Activated CD4-positive, alpha-beta T cell treated with anti-CD3 and anti-CD28 coated beads, Interleukin-2, amount 50 U/mL, for 1 hour (primary cell): ENCODE data around the gene FRMD5.

Experiments used
- DNase-seq: peaks from one replicate; pipeline ENCODE4 v3.0.0-alpha.2; 2020

Gene FRMD5

DNA sequence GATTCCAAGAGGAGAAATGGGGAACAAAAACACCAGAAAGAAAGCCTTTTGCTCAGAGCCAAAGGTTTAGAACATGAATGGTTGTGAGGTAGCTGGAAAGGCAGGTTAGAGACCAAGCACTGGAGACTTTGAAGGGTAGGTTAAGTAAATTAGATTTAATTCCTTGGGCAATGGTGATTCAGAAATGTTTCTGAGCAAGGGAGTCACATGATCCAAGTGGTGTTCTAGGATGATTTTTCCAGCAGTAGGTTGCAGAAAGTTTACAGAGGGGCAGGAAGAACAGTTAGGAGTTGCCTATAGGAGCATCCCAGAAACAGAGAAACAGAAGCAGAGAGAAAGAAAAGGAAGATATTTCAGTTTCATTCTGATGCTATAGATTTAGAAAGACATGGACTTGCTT, 228.4 kb downstream of the FRMD5 start:
- no peak for DNase-seq

DNA sequence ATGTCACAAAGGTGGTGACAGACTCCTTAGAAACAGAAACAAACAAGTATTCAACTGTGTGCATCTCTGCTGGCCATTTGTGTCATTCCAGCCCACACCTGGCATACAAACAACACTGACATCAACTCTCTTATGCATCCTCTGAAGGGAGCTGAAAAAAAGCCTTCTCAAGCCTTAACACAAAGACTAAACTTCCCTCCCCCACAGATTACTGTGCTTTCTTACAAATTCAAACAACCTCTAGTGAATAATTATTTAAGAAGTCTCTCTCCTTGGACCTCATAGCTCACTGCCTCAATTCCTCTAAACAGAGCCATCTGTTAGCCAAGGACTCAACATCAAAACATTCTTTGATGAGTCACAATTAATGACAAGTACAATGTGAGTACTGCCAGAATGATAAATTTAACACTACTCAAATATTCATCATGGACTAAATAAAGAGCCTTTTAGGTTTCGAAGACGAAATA, 236.2 kb downstream of the FRMD5 start:
- DNase-seq, result no peak

GRCh38 chr15:43957724-43958123, 237.3 kb downstream of the FRMD5 start:
- no peak for DNase-seq

DNA sequence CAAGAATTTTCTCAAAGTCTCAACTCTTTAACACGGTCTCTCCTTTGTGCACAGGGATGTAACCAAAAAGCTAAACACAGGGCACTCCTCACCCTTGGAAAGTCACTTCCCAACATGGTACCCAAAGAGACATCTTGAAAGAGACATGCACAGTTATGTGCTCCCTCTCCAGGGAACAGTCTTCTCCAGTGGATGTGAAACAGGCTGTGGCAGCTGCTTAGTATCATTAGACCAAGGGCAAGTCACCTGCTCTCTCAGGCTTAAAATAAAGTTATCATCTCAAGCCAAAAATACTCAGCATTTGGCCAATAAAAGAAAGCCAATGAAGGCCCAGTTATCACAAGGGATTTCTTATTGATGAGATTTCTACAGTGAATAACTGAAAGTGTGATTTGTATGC, 239.9 kb downstream of the FRMD5 start:
- no peak for DNase-seq

GRCh38 chr15:43954181-43954621, 240.9 kb downstream of the FRMD5 start:
- no peak for DNase-seq

DNA sequence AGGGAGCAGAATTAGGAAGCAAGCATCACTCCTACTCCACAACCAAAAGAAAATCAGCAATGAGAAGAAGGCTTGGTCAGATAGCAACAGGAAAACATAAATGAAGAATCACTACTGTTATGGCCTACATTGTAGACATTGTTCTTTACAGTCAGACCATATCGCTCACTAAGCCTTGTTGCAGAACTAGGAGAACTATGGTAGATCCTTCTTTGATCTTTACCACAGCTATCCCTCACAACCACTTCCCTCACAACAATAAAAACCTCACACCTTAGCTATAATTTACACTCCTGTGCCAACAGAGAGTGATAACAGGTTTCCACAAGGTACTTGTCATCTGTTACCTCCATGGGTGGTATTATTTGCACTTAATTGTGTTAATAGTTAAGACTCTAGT, 241.7 kb downstream of the FRMD5 start:
- no peak for DNase-seq

DNA sequence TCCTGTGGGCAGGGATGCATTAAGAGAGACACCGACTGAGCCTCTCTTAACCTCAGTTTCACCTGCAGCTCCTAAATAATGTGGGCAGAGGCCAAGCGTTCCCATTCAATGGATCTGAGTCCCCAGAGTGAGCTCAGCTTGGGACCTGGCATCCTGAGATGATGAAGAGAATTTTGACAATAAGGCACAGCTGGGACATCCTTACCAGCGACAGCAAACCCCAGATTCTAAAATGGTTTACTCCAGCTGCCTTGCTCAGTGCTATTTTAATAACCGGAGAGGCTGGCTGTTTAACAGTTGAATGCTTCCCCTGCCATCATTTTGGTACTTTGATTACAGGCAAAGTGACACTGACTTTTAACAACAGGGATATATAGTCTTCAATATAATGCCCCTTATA, 244.5 kb downstream of the FRMD5 start:
- DNase-seq, result no peak

- DNase-seq, result no peak
Measured at GRCh38 chr15:43948691-43949325, 246.3 kb downstream of the FRMD5 start.

GRCh38 chr15:43943511-43943910, 251.6 kb downstream of the FRMD5 start:
- DNase-seq, result no peak

DNA sequence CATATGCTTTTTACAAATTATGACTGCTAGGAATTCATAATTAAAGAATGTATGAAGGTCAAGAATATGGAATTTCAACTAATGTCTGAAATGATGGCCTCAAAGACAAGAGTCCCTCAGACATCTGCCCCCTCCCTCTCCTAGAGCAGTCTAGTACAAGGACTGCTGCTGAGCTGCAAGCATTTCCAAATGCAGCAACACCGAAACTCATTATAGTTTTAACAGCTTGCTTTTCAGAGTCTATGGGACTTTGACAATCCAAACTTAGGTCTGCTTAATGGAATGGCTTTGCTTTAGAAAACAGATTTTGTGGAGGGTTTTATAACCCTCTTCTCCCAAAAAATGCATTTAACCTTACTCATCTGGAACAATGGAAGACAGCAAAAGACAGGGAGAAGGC, 252.9 kb downstream of the FRMD5 start:
- DNase-seq, result no peak

GRCh38 chr15:43941555-43941954, 253.5 kb downstream of the FRMD5 start:
- DNase-seq, result no peak

GRCh38 chr15:43941071-43941470, 254.0 kb downstream of the FRMD5 start:
- no peak for DNase-seq

GRCh38 chr15:43939070-43939469, 256.0 kb downstream of the FRMD5 start:
- no peak for DNase-seq

DNA sequence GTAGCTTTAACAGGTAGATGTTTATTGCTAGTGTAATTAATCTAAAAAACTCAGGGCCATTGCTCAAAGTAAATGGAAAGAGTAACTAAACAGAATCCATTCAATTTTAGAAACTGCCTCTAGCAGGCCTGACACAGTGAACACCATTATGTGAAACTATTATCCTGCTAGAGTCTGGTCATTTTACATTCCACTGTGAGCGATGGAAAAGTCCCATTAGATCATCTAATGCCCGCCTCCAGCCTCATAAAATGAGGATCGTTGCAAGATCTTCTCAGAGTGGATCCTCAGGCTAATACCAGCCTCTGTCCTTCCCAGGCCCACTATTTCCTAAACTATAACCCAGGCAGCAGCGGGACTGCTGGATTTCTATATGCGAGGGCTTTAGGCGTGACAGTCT, 260.6 kb downstream of the FRMD5 start:
- DNase-seq, result no peak

- DNase-seq, result no peak
Measured at GRCh38 chr15:43932907-43933306, 262.2 kb downstream of the FRMD5 start.

DNA sequence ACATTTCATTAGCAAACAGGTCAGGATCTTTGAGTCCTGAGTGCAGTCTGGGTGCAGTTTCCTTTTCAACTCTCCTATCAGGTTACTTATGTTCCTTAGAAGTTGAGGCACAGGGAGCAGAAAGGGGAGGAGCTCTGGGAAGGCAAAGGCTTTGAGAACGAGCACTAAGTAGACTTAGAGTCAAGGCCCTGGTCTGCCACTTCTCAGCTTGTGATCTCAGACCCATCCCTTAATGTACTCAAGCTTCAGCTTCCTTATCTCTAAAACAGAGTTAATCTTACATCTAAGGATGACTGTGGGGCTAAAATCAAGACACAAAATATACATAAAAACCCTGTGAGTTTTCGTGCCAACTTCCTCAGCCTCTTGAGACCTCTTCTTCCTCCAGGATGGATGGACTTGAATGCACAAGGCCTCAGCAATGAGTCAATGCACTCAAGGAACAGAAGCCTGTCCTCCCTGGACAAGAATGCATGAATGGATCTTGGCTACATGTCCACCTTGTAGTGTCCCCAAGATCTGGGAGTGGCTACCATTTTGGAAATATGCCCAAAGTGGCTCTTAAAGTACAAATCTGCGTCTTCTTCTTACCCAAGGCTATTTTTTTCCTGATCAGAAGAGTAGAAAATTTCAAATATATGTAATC, 263.2 kb downstream of the FRMD5 start:
- DNase-seq, result no peak

- DNase-seq, result no peak
Measured at GRCh38 chr15:43931119-43931518, 264.0 kb downstream of the FRMD5 start.

- no peak for DNase-seq
Measured at GRCh38 chr15:43930556-43930955, 264.5 kb downstream of the FRMD5 start.

DNA sequence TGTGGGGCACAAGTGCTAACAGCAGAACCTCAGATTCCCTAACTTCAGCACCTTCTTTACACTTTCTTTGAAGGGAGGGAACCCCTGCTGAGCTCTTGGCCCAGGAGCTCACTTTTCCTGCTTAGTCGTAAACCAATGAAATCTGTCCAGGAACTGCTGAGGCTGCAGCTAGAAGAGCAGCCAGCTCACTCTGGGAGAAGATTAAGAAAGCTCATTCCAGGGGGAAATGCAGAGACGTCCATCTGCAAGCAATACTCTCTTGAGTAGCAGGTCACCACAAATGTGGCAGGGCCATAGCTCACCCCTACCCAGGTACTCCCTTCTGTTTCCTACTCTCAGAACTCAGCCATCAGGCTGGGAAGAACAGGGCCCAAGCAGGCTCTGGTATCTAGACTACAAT, 265.0 kb downstream of the FRMD5 start:
- DNase-seq, result no peak

- no peak for DNase-seq
Measured at GRCh38 chr15:43928152-43928551, 266.9 kb downstream of the FRMD5 start.

GRCh38 chr15:43927203-43927602, 267.9 kb downstream of the FRMD5 start:
- no peak for DNase-seq

- no peak for DNase-seq
Measured at GRCh38 chr15:43923553-43923952, 271.5 kb downstream of the FRMD5 start.

DNA sequence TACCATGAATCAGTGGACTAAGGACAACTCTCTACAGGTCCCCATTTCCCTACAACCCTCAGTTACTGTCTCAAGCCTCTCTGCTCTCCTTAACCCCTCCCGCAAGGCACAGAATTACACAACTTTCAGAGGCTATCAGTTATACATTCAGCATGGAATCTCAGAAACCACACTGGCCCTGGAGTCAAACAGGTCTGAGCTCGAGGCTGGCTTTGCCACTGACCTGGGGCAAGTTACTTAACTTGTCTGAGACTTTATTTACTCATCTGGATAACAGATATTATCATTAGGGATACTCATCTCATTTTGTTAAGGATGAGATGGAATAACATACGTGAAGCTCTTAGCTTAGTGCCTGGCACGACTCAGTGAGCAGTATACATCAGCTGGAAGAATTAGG, 273.1 kb downstream of the FRMD5 start:
- no peak for DNase-seq

DNA sequence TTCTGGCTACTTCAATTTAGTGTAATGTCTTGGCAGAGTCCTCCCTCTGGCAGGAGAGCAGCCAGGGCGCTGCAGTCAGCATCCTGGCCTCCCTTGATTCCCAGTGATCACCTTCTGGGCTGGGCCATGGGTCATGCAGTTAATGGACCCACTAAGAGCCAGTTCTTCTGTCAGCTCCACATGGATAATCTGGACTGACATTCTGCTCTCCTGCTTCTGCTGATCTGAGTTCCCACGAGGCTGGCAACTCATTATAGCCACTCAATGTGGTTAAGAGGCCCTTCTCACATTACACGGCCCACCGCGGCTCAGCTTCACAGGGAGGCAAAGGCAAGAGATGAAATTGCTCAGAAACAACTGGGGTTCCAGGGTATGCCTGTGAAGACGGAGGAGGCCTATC, 274.3 kb downstream of the FRMD5 start:
- DNase-seq, result no peak

GRCh38 chr15:43920254-43920600, 274.8 kb downstream of the FRMD5 start:
- DNase-seq, result no peak
